DMS153 (cell line): ENCODE data around the gene POLN.

ENCODE experiments used
- DNase-seq: peaks from one replicate; lab custom pipeline; 2025; lab: John Stamatoyannopoulos, UW

The POLN gene

GRCh38 chr4:2058264-2059045, 183.5 kb downstream of the POLN start:
- no peak for DNase-seq

DNA sequence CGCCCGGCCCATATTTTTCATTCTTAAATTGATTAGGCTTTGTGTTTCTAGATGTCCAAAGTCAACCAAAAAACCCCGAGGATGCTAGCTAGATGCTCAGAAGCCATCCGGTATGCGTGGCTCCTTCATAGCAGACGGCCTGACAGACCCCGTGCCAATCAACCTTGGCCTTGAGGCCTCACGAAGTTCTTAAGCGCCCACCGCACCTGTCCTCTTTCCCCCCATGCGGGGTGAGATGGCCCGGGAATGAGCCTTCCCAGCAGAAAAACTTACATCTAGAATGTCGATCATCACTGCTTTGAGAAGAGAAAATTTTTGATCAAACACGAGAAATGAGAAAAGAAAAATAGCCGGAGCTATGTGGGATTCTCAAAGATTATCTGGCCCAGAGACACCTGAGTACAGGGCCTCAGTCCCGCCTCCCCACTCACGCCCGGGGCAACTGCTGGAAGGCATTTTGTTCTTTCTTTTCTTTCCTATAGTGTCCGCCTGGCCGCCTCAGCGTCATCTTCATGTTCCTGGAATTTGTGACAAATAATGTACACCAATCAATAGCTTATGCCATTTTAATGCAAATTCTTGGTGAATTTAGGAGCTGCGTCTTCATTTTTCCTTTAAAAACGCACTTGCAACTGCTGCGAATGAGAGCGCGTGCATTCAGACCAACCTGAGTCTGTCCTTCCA, 184.4 kb downstream of the POLN start:
- DNase-seq, result no peak

GRCh38 chr4:2054217-2054616, 187.7 kb downstream of the POLN start:
- no peak for DNase-seq

DNA sequence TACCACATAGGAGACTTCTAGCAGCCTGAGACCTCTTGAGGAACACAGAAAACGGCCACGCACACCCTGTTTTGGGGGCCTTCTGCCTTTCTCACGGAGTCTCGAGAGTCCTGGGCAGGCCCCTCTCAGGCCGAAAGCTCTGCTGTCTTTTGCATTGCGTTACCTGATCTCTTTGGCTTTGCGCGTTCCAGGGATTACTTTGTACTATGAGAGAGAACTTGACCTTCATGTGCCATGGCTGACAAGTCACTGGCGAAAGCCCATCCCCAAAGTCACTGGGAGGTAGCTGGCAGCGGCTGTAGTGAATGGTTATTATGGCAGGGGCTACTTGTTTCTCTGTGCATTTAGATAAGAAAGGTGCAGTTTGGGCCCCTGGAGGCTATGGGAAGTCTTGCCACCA, 190.8 kb downstream of the POLN start:
- no peak for DNase-seq

GRCh38 chr4:2049811-2050210, 192.1 kb downstream of the POLN start:
- DNase-seq, result no peak

- no peak for DNase-seq
Observed at GRCh38 chr4:2049381-2049780, 192.5 kb downstream of the POLN start.

DNA sequence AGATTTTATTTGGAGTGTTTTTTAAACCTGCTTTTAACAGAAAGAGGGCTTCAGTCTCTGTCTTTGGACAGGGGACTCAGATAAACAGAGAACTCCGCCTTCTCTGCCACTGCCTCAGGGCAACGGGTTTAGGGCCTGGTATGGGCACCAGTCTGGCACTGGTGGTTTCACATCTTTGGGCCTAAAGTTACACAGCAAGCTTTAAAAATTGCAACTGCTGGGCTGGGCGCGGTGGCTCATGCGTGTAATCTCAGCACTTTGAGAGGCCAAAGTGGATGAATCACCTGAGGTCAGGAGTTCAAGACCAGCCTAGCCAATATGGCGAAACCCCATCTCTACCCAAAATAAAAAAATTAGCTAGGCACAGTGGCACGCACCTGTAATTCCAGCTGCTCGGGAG, 193.1 kb downstream of the POLN start:
- DNase-seq, result no peak

DNA sequence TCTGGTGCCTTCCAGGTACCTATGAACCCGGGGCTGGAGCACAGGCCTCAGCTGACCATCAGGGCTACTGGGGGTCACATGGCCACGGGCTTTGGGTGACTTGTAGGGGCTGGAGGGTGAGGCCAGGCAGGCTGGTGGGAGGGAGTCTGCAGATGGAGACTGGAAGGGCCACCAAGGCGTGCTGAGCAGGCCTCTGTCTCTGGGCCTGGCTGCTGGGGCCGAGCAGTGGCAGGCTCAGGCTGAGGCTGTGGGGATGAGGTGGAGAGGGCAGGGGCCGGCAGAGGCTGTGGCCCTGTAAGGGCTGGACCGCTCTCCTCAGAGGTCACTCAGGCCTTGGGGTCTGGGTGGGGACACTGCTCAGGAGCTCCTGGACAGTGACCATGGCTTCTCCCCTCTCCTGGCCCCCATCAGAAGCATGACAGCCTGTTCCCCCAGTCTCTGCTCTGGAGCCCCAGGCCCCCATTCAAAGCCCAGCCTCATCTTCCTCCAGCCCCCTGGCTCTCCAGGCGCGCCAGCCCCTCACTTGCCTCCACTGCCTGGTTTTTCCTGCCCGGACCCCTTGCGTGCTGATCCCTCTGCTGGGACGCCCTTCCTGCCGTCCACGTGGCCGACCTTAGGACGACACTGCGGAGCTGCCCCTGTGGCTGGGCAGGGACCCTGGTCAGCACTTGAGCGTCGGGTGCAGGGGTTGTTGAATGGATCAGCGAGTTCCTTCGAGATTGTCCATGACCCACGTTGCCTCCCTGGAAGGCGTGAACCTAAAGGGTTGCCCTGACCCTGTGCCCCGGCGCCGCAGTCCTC, 193.9 kb downstream of the POLN start:
- no peak for DNase-seq

- no peak for DNase-seq
Observed at GRCh38 chr4:2047031-2047660, 194.8 kb downstream of the POLN start.

DNA sequence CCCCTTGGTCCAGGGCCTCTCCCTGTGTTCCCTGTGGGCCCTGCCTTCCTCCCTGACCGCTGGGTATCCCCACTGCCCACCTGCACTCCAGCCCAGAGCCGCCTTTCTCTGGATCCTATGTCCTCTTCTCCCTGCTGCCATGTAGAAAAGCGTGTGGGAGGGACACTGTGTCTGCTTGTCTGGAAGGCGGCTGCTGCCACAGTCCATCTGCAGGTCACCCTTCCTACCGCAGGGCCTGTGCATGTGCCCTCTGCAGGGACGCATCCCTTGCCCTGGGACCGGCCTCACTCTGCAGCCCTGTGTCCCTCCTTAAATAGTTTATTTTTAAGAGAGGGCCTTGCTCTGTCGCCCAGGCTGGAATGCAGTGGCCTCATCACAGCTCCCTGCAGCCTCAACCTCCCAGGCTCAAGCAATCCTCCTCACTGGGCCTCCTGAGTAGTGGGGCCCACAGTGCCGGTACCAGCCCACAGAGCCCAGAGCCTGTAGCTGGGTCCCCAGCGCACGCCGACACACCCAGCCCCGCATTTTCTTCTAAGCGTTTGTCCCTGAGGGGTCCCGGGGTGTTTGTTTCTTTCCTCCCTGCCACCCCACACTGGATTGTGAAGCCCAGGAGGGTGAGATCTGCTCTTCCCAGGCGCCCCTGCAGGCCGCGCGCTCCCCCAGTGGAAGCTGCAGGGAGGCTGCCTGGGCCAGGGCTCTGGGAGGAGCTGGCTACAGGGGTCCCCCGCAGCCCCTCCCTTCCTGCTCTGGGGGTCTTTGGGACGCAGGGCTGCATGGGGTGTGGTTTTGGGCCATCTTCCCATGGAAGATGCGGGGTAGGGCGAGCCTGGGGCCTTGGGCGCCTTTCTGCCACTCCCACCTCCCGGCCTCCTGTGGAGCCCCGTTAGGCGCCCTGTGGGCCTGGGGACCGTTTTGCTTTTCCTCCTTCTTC, 195.6 kb downstream of the POLN start:
- DNase-seq, result no peak

DNA sequence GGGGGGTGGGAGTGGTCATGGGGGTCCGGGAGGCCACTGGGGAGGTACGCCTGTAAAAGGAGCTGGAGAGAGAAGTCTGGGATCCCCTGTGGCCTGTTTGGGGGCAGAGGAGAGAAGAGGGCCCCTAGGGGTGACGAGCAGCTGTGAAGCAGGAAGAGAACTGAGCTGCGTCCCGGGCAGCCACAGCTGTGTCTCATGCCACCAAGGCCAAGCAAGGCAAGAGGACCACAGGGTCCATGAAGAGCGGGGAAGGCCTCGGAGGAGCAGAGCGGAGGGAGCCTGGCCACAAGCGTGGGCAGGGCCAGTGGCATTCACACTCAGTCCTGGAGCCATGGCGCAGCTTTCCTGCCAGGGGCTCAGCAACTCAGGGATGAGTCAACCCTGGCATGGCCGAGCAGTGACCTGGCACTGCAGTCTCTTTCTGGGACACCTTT, 196.4 kb downstream of the POLN start:
- no peak for DNase-seq

DNA sequence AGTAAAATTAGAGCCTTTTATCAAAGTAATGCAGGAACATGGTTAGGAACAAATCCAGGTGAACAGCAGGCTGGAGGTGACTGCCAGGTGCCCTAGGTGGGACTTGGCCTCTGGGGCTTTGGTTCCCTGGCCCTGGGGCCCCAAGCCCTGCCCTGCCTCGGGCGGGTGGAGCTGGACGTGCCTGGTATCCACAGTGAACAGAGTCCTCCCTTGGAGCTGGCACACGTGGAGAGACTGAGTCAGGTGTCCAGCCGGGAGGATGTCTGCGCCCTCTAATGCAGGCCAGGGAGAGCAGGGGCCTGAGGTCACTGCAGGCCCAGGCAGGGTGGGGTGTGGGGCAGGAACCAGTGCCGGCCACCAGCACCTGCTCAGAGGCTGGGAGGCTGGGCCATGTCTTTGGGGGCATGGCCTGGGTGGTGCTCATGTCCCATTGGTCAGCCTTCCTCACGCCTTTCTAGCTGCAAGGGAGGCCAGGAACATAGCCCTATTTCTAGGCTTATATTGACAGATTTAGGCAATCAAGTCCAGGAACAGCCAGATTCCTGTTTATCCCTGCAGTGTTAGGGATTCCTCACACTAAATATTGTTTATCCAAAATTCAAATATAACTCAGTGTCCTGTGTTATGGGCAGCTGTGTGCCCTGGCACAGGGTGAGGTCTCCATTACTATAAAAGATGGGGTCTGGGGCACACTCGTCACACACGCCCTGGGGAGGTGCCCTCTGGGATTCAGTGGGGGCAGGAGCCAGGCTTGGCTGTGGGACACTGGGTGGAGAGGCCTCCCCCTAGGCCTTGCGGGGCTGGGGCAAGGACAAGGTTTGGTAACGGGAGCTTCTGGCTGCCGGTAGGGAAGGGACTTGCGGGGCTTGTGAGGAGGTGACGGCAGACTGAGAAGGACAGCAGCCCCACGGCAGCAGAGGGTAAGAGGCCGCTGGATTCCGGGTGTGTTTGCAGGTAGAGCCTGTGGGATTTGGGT, 197.1 kb downstream of the POLN start:
- DNase-seq, result no peak

DNA sequence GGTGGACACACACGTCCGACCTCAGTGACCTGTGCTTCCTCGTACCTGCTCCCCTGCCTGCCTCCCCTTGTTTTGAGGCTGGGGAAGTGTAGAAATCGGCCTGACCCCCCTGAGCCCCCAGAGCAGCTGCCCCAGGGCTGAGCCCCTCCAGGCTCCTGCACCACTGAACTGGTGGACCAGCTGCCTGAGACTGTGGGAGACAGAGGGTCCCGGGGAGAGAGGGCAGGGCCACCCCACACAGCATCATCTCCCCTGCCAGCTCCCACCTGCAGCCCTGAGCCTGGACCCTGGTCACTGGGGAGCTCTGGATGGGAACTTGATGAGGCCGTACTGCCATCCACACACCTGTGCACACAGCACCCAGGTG, 197.8 kb downstream of the POLN start:
- no peak for DNase-seq

DNA sequence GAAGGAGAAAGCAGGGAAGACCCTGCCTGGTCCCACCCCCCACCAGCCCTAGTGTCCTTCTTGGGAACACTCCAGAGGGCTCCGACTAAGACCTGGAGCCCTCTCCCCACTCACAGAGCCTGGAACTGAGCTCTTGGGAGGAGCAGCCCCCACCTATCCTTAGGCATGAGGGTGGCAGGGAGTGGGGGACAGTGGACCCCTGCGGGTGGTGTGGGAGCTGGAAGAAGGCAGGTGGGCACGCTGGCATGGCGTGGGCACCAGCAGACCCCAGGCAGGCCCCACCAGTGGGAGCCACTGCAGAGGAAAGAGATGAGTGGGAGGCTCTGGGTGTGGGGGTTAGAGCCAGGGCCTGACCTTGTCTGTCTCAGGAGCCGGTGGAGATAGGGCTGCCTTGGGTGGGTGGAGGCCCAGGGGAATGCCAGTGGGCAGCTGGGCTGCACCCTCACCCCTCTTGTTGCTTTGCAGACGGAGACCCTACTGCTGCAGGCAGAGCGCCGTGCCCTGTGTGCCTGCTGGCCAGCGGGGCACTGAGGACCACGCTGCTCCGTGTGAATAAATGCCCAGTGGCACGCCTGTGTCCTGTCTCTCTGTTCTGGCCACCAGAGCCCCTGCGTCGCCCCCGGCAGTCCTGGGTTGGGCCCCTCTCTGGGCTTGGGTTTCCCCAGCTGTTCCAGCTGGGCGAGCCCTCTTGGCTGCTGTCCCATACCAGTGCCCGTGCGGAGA, 198.4 kb downstream of the POLN start:
- DNase-seq, result no peak

DNA sequence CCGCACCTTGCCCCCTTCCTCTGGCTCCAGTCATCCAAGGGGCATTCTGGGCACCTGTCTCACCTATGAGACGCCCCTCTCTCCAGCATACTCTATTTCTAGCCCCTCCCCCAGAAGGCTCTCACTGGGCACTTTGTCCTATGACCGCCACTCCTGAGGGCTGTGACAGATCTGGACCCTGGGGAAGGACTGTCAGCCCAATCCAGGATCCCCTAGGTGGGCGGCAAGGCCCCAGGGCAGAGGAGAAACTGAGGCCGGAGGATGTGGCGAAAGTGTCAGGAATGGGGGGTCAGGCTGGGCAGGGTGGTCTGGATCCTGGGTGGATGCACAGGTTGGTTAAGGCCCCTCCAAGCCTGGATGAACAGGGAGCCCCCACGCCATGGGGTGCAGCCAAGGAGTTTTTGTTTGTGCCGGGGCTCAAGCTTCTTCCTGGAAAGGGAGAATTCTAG, 198.9 kb downstream of the POLN start:
- no peak for DNase-seq

DNA sequence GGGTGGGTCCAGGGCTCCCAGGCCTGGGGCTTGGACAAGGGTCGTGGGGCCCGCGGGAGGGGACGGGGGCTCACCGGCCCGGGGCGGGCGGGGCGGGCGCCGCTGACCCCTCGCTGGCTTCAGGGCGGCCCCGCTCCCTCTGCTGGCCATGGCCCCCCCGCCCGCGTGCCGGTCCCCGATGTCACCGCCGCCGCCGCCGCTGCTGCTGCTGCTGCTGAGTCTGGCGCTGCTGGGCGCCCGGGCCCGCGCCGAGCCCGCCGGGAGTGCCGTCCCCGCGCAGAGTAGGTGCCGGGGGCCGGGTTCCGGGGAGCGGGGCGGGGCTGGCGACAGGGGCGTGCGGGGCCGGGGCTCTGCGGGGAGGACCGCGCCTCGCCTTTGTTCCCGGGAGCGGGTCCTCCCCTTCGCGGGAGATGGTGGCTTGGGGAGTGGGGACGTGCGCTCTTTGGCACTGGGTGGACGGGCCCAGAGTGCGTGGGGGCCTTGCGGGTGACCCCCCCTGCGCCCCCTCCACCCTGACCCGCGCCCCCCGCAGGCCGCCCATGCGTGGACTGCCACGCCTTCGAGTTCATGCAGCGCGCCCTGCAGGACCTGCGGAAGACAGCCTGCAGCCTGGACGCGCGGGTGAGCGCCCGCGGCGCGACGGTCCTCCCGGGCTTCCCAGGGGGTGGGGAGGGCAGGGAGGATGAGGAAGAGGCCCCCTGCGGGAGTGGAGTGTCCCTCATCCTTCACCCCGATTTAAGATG, 199.5 kb downstream of the POLN start:
- no peak for DNase-seq

- DNase-seq, result no peak
Observed at GRCh38 chr4:2041239-2042130, 200.4 kb downstream of the POLN start.
